ENCODE results near the gene PPARA. TPM values are rescaled to one million over a fixed set of nuclear protein-coding genes. Genes with fewer than 3 reads are reported as not detected.

Gene PPARA
- total RNA-seq, 1 donor from 2014 or later, result 8.4 TPM

GRCh38 chr22:46275455-46276122, 125.3 kb downstream of the PPARA start:
- H3K4me2 ChIP-seq (ENCODE audit: low read length), result no peak overlapping the region
- no peak overlapping the region for H3K4me3 ChIP-seq (ENCODE audit: insufficient read depth, low read depth, low read length)
- FAIRE-seq, result no peak
- H4K20me1 ChIP-seq (ENCODE audit: insufficient read depth, low read length), result no peaks in the 10 kb centered on the region
- H3K27ac ChIP-seq (ENCODE audit: low read depth, low read length), result no peak overlapping the region
- peaks cover 25% of the 10 kb centered on the region for H3K36me3 ChIP-seq (ENCODE audit: insufficient read depth, low read length)
- no peak overlapping the region for H2AFZ ChIP-seq (ENCODE audit: low read depth, low read length)
- no peaks in the 10 kb centered on the region for H3K27me3 ChIP-seq (ENCODE audit: insufficient read depth, low read length)
- Mint-ChIP-seq H3K4me1 (ENCODE audit: low read depth, unreplicated experiment) (no peaks in the 10 kb centered on the region), H3K9me3 (ENCODE audit: unreplicated experiment) (no peaks in the 10 kb centered on the region), H3K27ac (ENCODE audit: unreplicated experiment) (no peak overlapping the region), H3K27me3 (ENCODE audit: low read depth, unreplicated experiment) (no peaks in the 10 kb centered on the region), H3K4me3 (ENCODE audit: unreplicated experiment) (no peak overlapping the region), H3K36me3 (ENCODE audit: low read depth, unreplicated experiment) (peaks cover 24% of the 10 kb centered on the region)
- no peak overlapping the region for H3K9ac ChIP-seq (ENCODE audit: low read length)
- no peak for DNase-seq (ENCODE audit: low read depth)
- H3K9me3 ChIP-seq (ENCODE audit: insufficient read depth, low read depth, low read length), result no peaks in the 10 kb centered on the region
- no peak for TF ChIP-seq EZH2 (IDR thresholded peaks at IDR 0.05; ENCODE audit: insufficient read depth, low read length)
- H3K4me1 ChIP-seq (ENCODE audit: insufficient read depth, low read length), result no peaks in the 10 kb centered on the region
- no peaks in the 10 kb centered on the region for H3K79me2 ChIP-seq (ENCODE audit: insufficient read depth, low read length)

- no peaks in the 10 kb centered on the region for H3K27me3 ChIP-seq (ENCODE audit: insufficient read depth, low read length)
- H3K27ac ChIP-seq (ENCODE audit: low read depth, low read length), result no peak overlapping the region
- Mint-ChIP-seq H3K4me3 (ENCODE audit: unreplicated experiment) (no peak overlapping the region), H3K27ac (ENCODE audit: unreplicated experiment) (no peak overlapping the region), H3K4me1 (ENCODE audit: low read depth, unreplicated experiment) (no peaks in the 10 kb centered on the region), H3K36me3 (ENCODE audit: low read depth, unreplicated experiment) (peaks cover 31% of the 10 kb centered on the region), H3K27me3 (ENCODE audit: low read depth, unreplicated experiment) (no peaks in the 10 kb centered on the region), H3K9me3 (ENCODE audit: unreplicated experiment) (no peaks in the 10 kb centered on the region)
- H3K9ac ChIP-seq (ENCODE audit: low read length), result no peak overlapping the region
- no peak for DNase-seq (ENCODE audit: low read depth)
- no peak overlapping the region for H3K4me3 ChIP-seq (ENCODE audit: insufficient read depth, low read depth, low read length)
- H3K79me2 ChIP-seq (ENCODE audit: insufficient read depth, low read length), result no peaks in the 10 kb centered on the region
- no peak for TF ChIP-seq CTCF (IDR thresholded peaks at IDR 0.05; ENCODE audit: insufficient read depth, low read depth, low read length)
- no peak for TF ChIP-seq EZH2 (IDR thresholded peaks at IDR 0.05; ENCODE audit: insufficient read depth, low read length)
- FAIRE-seq, result no peak
- peaks cover 27% of the 10 kb centered on the region for H3K36me3 ChIP-seq (ENCODE audit: insufficient read depth, low read length)
- H3K4me1 ChIP-seq (ENCODE audit: insufficient read depth, low read length), result no peaks in the 10 kb centered on the region
- H4K20me1 ChIP-seq (ENCODE audit: insufficient read depth, low read length), result no peaks in the 10 kb centered on the region
- H3K4me2 ChIP-seq (ENCODE audit: low read length), result no peak overlapping the region
- H2AFZ ChIP-seq (ENCODE audit: low read depth, low read length), result no peak overlapping the region
- H3K9me3 ChIP-seq (ENCODE audit: insufficient read depth, low read depth, low read length), result no peaks in the 10 kb centered on the region
Measured at GRCh38 chr22:46276563-46276962, 126.2 kb downstream of the PPARA start.

- no peaks in the 10 kb centered on the region for H4K20me1 ChIP-seq (ENCODE audit: insufficient read depth, low read length)
- no peaks in the 10 kb centered on the region for H3K79me2 ChIP-seq (ENCODE audit: insufficient read depth, low read length)
- DNase-seq (ENCODE audit: low read depth), result no peak
- Mint-ChIP-seq H3K9me3 (ENCODE audit: unreplicated experiment) (no peaks in the 10 kb centered on the region), H3K4me3 (ENCODE audit: unreplicated experiment) (no peak overlapping the region), H3K4me1 (ENCODE audit: low read depth, unreplicated experiment) (no peaks in the 10 kb centered on the region), H3K27me3 (ENCODE audit: low read depth, unreplicated experiment) (no peaks in the 10 kb centered on the region), H3K27ac (ENCODE audit: unreplicated experiment) (no peak overlapping the region), H3K36me3 (ENCODE audit: low read depth, unreplicated experiment) (peaks cover 39% of the 10 kb centered on the region)
- H3K27ac ChIP-seq (ENCODE audit: low read depth, low read length), result no peak overlapping the region
- H3K4me1 ChIP-seq (ENCODE audit: insufficient read depth, low read length), result no peaks in the 10 kb centered on the region
- no peak overlapping the region for H3K4me3 ChIP-seq (ENCODE audit: insufficient read depth, low read depth, low read length)
- H3K27me3 ChIP-seq (ENCODE audit: insufficient read depth, low read length), result no peaks in the 10 kb centered on the region
- no peak overlapping the region for H3K4me2 ChIP-seq (ENCODE audit: low read length)
- TF ChIP-seq CTCF (IDR thresholded peaks at IDR 0.05; ENCODE audit: insufficient read depth, low read depth, low read length) (no peak), EZH2 (IDR thresholded peaks at IDR 0.05; ENCODE audit: insufficient read depth, low read length) (no peak)
- no peak overlapping the region for H2AFZ ChIP-seq (ENCODE audit: low read depth, low read length)
- no peak overlapping the region for H3K9ac ChIP-seq (ENCODE audit: low read length)
- FAIRE-seq, result no peak
- no peaks in the 10 kb centered on the region for H3K9me3 ChIP-seq (ENCODE audit: insufficient read depth, low read depth, low read length)
- peaks cover 25% of the 10 kb centered on the region for H3K36me3 ChIP-seq (ENCODE audit: insufficient read depth, low read length)
Measured at GRCh38 chr22:46278656-46279645, 128.6 kb downstream of the PPARA start.

All from astrocyte (in vitro differentiated cells and primary cell).